GM11168 (cell line): ENCODE data around the gene UPB1.
"Not testable (repeated sequence)": the region's sequence is repeated elsewhere in the genome, so short reads cannot be mapped to it uniquely, and the experiment has no call there.

Source experiments
- in situ Hi-C: fragments of 300-500 bp; cut with MboI; formaldehyde crosslinking; loops from one replicate; pipeline ENCODE4 v1.12.0; 2022; ENCODE audit warnings: low sequenced_read_pairs; ENCODE audit not compliant: unreplicated experiment

The UPB1 gene

GRCh38 chr22:24474649-24475255, 20.4 kb upstream of the UPB1 start:
- in situ Hi-C loops = no loop called here

- in situ Hi-C loops = no loop called here
Measured at GRCh38 chr22:24481641-24482040, 13.5 kb upstream of the UPB1 start.

DNA sequence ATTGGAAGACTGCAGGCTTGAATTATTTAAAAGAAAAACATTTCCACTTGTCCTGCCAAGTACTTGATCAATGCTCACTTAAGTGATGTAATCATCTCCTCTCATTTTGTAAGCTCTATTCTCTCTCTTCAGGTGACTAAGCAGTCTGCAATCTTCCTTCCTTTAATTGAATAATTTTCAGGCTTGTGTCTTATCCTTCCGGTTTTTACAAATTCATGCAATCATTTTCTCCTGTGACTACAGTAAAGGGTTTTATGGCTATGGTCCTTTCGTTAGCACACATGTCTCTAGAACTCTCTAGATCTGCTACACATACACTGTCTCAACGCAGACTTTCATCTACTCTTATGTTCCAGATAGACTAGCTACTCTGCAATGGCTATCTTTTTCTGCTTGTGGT, 12.6 kb upstream of the UPB1 start:
- in situ Hi-C loops = no loop called here

DNA sequence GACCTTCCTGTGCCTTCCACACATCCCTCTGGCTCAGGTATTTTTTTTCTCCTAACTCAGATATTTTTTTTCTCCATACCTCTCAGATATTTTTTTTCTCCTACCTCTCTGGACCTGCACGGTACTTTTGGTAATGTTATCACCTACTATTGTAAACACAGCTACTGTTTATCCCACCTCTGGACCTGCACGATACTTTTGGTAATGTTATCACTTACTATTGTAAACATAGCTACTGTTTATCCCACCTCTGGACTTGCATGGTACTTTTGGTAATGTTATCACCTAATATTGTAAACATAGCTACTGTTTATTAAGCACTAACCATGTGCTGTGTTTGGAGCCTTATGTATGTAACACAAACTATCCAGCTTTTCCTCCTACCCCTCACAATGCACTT, 12.1 kb upstream of the UPB1 start:
- in situ Hi-C loops = no loop called here

GRCh38 chr22:24483976-24484545, 11.1 kb upstream of the UPB1 start:
- in situ Hi-C loops = no loop called here

GRCh38 chr22:24485170-24485569, 10.0 kb upstream of the UPB1 start:
- in situ Hi-C loops = no loop called here

- in situ Hi-C loops = no loop called here
Measured at GRCh38 chr22:24485608-24486007, 9.5 kb upstream of the UPB1 start.

DNA sequence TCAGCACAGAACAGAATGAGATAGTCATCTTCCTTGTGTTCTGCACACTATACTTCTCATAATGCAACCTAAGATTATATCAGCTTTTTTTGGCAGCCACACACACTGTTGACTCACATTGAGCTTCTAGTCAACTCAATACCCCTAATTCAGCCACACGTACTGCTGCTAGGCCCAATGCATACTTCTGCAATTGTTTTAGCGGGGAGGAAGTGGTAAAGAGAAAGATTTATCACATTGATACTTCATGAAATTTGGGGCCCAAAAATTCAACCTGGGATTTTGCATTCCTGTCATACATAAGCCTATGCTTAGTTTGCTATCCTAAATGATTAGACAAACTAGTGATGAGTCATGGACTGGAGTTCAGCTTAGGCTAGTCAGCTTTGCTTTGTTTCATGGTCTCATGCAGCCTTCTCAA, 8.6 kb upstream of the UPB1 start:
- in situ Hi-C loops = no loop called here

DNA sequence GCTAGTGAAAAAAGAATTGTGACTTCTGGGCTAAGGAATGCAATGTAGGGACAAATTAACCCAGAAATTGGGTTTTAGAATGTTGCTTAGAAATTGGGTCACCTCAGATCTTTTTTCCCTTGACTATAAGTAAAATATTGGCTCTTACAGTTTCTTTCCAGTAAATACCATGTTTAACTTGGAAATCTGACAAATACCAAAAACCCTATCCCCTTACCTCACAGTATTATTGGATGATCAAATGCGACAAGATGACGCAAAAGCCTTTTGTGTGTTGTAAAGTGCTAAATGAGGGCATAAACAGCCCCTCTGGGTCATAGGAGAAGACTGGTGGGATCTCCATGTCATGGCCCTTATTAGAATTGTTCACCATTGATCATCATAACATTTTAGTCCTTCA, 6.1 kb upstream of the UPB1 start:
- in situ Hi-C loops = no loop called here

DNA sequence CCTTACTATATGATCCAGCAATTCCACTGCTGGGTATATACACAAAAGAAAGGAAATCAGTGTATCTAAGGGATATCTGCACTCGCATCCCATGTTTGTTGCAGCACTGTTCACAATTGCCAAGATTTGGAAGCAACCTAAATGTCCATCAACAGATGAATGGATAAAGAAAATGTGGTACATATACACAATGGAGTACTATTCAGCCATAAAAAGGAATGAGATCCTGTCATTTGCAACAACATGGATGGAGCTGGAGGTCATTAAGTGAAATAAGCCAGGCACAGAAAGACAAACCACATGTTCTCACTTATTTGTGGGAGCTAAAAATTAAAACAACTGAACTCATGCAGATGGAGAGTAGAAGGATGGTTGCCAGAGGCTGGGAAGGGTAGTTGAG, 5.7 kb upstream of the UPB1 start:
- in situ Hi-C loops = not testable (repeated sequence)

- in situ Hi-C loops = no loop called here
Measured at GRCh38 chr22:24492391-24492790, 2.7 kb upstream of the UPB1 start.

GRCh38 chr22:24494167-24494527, 985 bp upstream of the UPB1 start:
- in situ Hi-C loops = no loop called here

DNA sequence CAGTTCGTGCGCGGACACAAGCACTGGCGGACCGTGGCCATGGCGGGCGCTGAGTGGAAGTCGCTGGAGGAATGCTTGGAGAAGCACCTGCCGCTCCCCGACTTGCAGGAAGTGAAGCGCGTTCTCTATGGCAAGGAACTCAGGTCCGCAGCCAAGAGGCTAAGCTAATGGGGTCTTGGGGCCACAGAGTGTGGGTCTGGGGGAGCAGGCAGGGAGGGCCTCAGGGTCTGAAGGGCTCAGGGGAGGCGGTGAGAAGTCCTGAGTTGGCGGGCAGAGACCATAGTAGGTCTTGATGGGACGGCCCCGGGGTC, 188 bp downstream of the UPB1 start:
- in situ Hi-C loops = no loop called here

GRCh38 chr22:24496234-24496633, 1.1 kb downstream of the UPB1 start:
- in situ Hi-C loops = no loop called here

GRCh38 chr22:24496661-24497060, 1.5 kb downstream of the UPB1 start:
- in situ Hi-C loops = no loop called here

GRCh38 chr22:24497841-24498258, 2.7 kb downstream of the UPB1 start:
- in situ Hi-C loops = no loop called here

DNA sequence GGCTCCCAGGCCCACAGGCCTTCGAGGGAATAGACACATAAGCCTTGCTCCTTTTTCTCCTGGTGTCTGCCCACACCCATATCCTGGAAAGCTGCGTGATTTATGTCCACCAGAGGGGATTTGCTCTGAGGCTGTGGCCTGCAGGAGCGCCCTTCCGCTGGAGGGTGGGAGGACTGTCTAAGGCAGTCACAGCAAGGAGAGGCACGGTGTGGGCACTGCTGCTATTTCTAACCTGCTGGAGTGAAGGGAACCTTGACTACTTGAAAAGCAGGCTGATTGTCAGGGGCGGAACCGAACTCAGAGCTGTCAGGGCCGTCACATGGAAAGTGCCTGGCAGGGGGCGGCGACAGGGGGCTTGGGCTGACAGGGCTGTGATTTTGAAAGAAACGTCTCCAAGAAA, 3.7 kb downstream of the UPB1 start:
- in situ Hi-C loops = no loop called here

- in situ Hi-C loops = loop anchor here (10.0 kb wide), 1 partner anchor 85 kb away; no protein-coding TSS in a partner anchor
Measured at GRCh38 chr22:24499706-24500276, 4.7 kb downstream of the UPB1 start.

DNA sequence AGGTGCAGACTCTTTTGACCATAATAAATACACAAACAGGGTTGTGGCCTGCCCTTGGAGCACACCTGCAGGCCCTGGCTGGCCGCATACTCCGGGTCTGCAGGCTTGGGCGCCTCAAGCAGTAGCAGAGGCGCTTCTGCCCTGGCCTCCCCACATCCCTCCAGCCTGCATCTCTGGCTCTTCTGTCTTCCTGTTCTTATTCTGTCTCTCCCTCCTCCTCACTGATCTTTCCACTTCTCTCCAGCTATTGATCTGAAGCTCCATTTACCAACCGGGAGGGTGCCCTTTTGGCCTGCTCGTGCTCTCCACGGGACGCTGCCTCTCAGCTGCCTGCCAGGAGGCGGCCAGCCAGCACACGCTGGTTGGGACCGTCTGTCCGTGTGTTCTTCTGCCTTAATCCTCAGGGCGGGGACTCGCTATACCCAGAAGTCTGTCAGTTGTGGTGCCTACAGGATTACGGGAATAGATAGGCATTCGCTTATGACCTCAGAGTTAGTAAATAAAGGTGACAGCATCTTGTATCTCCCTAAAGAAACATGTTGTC, 5.2 kb downstream of the UPB1 start:
- in situ Hi-C loops = loop anchor here (10.0 kb wide), 1 partner anchor 86 kb away; no protein-coding TSS in a partner anchor

DNA sequence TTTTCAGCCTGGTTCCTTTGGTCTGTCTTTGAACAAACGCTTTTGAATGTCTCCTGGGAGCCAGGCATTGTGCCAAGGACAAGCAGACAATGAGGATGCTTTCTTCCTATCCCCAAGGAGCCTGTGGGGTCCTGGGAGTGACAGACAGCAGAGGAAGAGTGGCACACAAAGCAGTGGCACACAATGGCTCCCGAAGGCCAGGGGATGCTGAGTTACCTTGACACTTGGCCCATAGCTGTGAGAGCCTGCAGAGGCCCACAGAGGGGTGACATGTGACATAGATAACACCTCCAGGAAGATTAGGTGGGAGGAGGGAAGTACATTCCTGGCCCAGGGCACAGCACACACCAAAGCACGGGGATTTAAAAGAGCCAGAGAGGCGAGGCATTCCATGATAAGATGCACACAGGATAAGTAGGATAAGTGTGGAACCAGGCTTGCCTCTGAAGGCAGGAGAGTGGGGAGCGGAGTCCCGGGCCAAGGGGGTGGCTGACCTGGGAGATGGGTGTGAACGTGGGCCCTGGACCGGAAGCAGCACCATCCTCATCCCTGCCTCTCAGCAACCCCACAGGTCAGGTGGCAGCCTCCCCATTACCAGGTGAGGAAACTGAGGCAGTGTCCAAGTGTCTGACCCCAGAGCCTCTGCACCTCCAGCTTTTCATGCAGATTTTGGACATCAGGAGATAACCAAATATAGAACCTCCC, 6.3 kb downstream of the UPB1 start:
- in situ Hi-C loops = loop anchor here (10.0 kb wide), 1 partner anchor 87 kb away; no protein-coding TSS in a partner anchor

DNA sequence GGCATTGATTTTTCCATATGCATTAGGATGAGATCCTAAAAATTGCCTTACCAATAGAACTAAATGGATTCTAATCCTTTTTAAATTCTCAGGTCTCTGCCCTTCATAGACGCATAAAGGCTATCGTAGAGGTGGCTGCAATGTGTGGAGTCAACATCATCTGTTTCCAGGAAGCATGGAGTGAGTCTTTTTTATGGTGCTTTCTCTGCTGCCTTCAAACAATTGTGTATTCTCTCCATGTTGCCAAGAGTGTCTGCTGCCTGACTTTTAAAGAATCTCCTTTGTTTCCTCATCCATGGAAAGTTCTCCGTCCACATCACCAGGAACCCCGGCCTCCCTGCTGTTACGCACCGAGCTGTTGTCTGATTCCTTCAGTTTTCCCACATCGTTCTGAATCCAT, 6.9 kb downstream of the UPB1 start:
- in situ Hi-C loops = loop anchor here (10.0 kb wide), 1 partner anchor 87 kb away; no protein-coding TSS in a partner anchor
